K562 (cell line): Measurements from ENCODE around the gene PIEZO2. TPM values are rescaled to one million over a fixed set of nuclear protein-coding genes. Genes with fewer than 3 reads are reported as not detected.

Experiments used
- ATAC-seq: fragments of 200-7000 bp; cut with Tn5 transposase; 3 replicates; pipeline ENCODE4 v1.9.1; 2020; ENCODE audit warnings: moderate library complexity
- BruUV-seq: library from RNA; stranded (reverse); fragments of 400-500 nt; replicated peaks from 2 replicates; lab custom pipeline; 2021; lab: Mats Ljungman, UMichigan
- CTCF ChIA-PET: fragments of 300-600 bp; formaldehyde crosslinking; extraction: SDS; loops from one replicate; lab custom pipeline; 2021; ENCODE audit warnings: low intra/inter-chr PET ratio; lab: Yijun Ruan, JAX
- POLR2A ChIA-PET: fragments of 300-600, 350-650 bp; sonication (Branson Sonifier 250); formaldehyde crosslinking; extraction: SDS; loops from one replicate; lab custom pipeline; 2021; ENCODE audit warnings: antibody characterized with exemption, inconsistent platforms; lab: Yijun Ruan, JAX
- DNase-seq, 4 experiments: peaks; one replicate each; pipeline versions ENCODE4 v3.0.0 to v3.0.0-alpha.2; 2011 to 2018; ENCODE audit warnings: low spot score in 3 of 4, mixed read lengths in 3 of 4; ENCODE audit errors: extremely low read depth in 1 of 4
- FAIRE-seq: peaks from 2 replicates; lab custom pipeline; 2011; peaks lifted over from hg19 to GRCh38; lab: Jason Lieb, UNC
- H2AFZ ChIP-seq: 2 replicates; pipeline ENCODE4 v1.6.0; 2011; ENCODE audit warnings: low read depth, low read length, control low read depth, inconsistent platforms
- H3K27ac ChIP-seq: fragments of 200-600 bp; 3 replicates; pipeline ENCODE4 v1.8.0; 2011; ENCODE audit warnings: low read depth, mild to moderate bottlenecking, control low read depth, inconsistent platforms, low read length, moderate library complexity, mixed read lengths; ENCODE audit errors: extremely low read depth
- H3K27me3 ChIP-seq, 2 experiments: fragments of 300-600 bp in 1 of 2; 2 replicates in 1 of 2; 3 replicates in 1 of 2; pipeline versions ENCODE4 v1.6.0 to v1.8.0; 2011; ENCODE audit warnings: inconsistent platforms in 2 of 2, low read length in 2 of 2, mild to moderate bottlenecking in 1 of 2, mixed read lengths in 1 of 2, moderate library complexity in 1 of 2; ENCODE audit not compliant: control insufficient read depth in 2 of 2, insufficient read depth in 2 of 2
- H3K36me3 ChIP-seq: fragments of 300-600 bp; 3 replicates; pipeline ENCODE4 v1.8.0; 2011; ENCODE audit warnings: mild to moderate bottlenecking, low read length, inconsistent platforms; ENCODE audit not compliant: control insufficient read depth, insufficient read depth
- H3K4me1 ChIP-seq, 2 experiments: fragments of 200-600 bp in 1 of 2; replicated peaks in 1 of 2; 2 replicates in 1 of 2; 3 replicates in 1 of 2; pipeline versions ENCODE4 v1.5.1 to v1.8.0; 2011; ENCODE audit warnings: inconsistent platforms in 2 of 2, low read length in 2 of 2, mild to moderate bottlenecking in 1 of 2, mixed read lengths in 1 of 2, moderate library complexity in 1 of 2; ENCODE audit not compliant: control insufficient read depth in 2 of 2, insufficient read depth in 2 of 2
- H3K4me2 ChIP-seq: 2 replicates; pipeline ENCODE4 v1.6.1; 2011; ENCODE audit warnings: low read length, control low read depth, inconsistent platforms, mixed read lengths; ENCODE audit not compliant: insufficient read depth
- H3K4me3 ChIP-seq: fragments of 200-600 bp; sonication (generic), shearing (Covaris generic); 2 replicates; pipeline ENCODE4 v1.5.1; 2016; ENCODE audit warnings: control low read depth, inconsistent platforms
- H3K79me2 ChIP-seq: fragments of 200-600 bp; 3 replicates; pipeline ENCODE4 v1.8.0; 2011; ENCODE audit warnings: low read length, inconsistent platforms; ENCODE audit not compliant: control insufficient read depth, insufficient read depth
- H3K9ac ChIP-seq, 2 experiments: 2 replicates each; pipeline versions ENCODE4 v1.6.0 to v1.6.1; 2011; ENCODE audit warnings: low read depth in 2 of 2, low read length in 2 of 2, control low read depth in 1 of 2, inconsistent platforms in 1 of 2, mild to moderate bottlenecking in 1 of 2, mixed read lengths in 1 of 2; ENCODE audit not compliant: insufficient read depth in 1 of 2
- H3K9me1 ChIP-seq: one replicate; pipeline ENCODE4 v1.6.0; 2011; ENCODE audit warnings: inconsistent platforms, mild to moderate bottlenecking, low read length, moderate library complexity; ENCODE audit not compliant: control insufficient read depth, insufficient read depth
- H3K9me3 ChIP-seq: replicated peaks from 2 replicates; pipeline ENCODE4 v1.5.1; 2011; ENCODE audit warnings: low read depth, low read length, inconsistent platforms; ENCODE audit not compliant: control insufficient read depth, insufficient read depth
- H4K20me1 ChIP-seq: replicated peaks from 2 replicates; pipeline ENCODE4 v1.6.1; 2011; ENCODE audit warnings: low read length, inconsistent platforms, mixed read lengths; ENCODE audit not compliant: control insufficient read depth, insufficient read depth
- CCAR2 ChIP-seq: fragments of 200-400 bp; formaldehyde crosslinking; IDR thresholded peaks from 2 replicates; pipeline ENCODE4 v1.6.1; 2017; ENCODE audit warnings: mild to moderate bottlenecking, low read depth, low read length
- DLX4 ChIP-seq: fragments of 250-450 bp; sonication (Bioruptor Pico); IDR thresholded peaks from 2 replicates; pipeline ENCODE4 v1.6.1; 2021; ENCODE audit warnings: mild to moderate bottlenecking
- HDGF ChIP-seq: fragments of 450-650 bp; IDR thresholded peaks from 2 replicates; pipeline ENCODE4 v1.6.1; 2016
- NFIC ChIP-seq: fragments of 450-650 bp; IDR thresholded peaks from 2 replicates; pipeline ENCODE4 v1.6.1; 2017; ENCODE audit warnings: mild to moderate bottlenecking, inconsistent platforms
- SIX5 ChIP-seq, 2 experiments: IDR thresholded peaks; 2 replicates each; pipeline ENCODE4 v1.6.1; 2011; ENCODE audit warnings: low read length in 2 of 2, borderline replicate concordance in 1 of 2, low read depth in 1 of 2, mild to moderate bottlenecking in 1 of 2, moderate library complexity in 1 of 2; ENCODE audit not compliant: insufficient read depth in 1 of 2
- STAG1 ChIP-seq: sonication (generic); formaldehyde crosslinking; IDR thresholded peaks from 2 replicates; pipeline ENCODE4 v1.5.0; 2020; ENCODE audit warnings: missing genetic modification reagents, borderline replicate concordance
- ZC3H4 ChIP-seq: sonication (generic); formaldehyde crosslinking; IDR thresholded peaks from 2 replicates; pipeline ENCODE4 v1.9.0; 2021; ENCODE audit warnings: missing genetic modification reagents, borderline replicate concordance
- WGBS: fragments of 100-300 bp; shearing (Covaris generic); methylation state at CpG from one replicate; pipeline ENCODE4 v1.1.6; 2016; ENCODE audit warnings: low coverage, mixed read lengths; ENCODE audit not compliant: insufficient coverage; ENCODE audit errors: missing lambda C conversion rate; 5-methylcytosine and 5-hydroxymethylcytosine counted together
- in situ Hi-C: fragments of 300-500 bp; cut with MboI; formaldehyde crosslinking; loops from 4 replicates; pipeline ENCODE4 v1.15.0; 2018; ENCODE audit warnings: inconsistent platforms, mixed read lengths
- intact Hi-C: fragments of 100-400 bp; cut with micrococcal nuclease; formaldehyde crosslinking; loops from 2 replicates; pipeline ENCODE4 v1.14.2; 2022
- polyA plus RNA-seq, 8 experiments: library from polyadenylated mRNA; depleted of rRNA in 4 of 8; stranded (reverse) in 5 of 8; unstranded in 3 of 8; fragments of >200 nt; fragmentation: Nextera tagmentation in 2 of 8; fragmentation: Illumina TruSeq in 1 of 8; extraction: Ambion mirVana in 2 of 8; extraction: Trizol in 1 of 8; gene quantifications; 2 replicates each; pipeline versions ENCODE4 v1.2.1 to v1.2.3, GENCODE V29; 2011 to 2014; ENCODE audit warnings: inconsistent platforms in 1 of 8, missing spikeins in 1 of 8
- total RNA-seq, 7 experiments: library from RNA; depleted of rRNA in 6 of 7; stranded (reverse); fragments of >200 nt in 6 of 7; fragmentation: Illumina TruSeq in 2 of 7; extraction: Trizol in 2 of 7; gene quantifications; 2 replicates each; pipeline versions ENCODE4 v1.2.1 to v1.2.3, GENCODE V29; 2011 to 2021; ENCODE audit warnings: low replicate concordance in 1 of 7

The PIEZO2 gene
- total and polyA plus RNA-seq, 9 of the 15 experiments (the other 6 are each of a cell fraction or from before 2014, with no cell fraction given), result 0.54 to 4.1 (median 2.0) TPM

DNA sequence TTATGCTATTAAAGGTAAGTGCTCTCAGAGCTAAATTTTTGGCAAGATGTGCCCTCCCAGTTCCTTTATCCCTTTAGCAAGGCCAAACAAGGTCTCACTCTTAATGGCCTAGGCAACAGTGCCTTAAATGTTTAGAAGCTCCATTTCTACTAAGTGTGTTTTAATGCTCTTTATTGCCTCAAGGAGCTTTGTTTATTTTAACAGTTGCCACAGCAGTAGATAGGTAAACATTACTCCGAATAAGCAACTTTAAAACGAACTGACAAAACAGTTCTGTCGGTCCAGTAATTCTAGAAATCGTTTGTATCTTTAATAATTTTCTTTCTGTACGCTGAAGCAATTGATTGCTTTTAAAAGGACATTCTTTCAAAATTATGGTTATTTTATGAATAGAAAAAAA, 74.5 kb downstream of the PIEZO2 start:
- intact Hi-C loops, result no loop called here
- no TSS peak for BruUV-seq
- no peaks in the 10 kb centered on the region for H3K27me3 ChIP-seq
- no peaks in the 10 kb centered on the region for H3K9me1 ChIP-seq
- ATAC-seq (no peak), DNase-seq (no peak), FAIRE-seq (no peak)
- H3K4me3 ChIP-seq, result no peak overlapping the region
- H3K27ac ChIP-seq, result no peak overlapping the region
- H3K79me2 ChIP-seq, result no peaks in the 10 kb centered on the region
- no peaks in the 10 kb centered on the region for H3K4me1 ChIP-seq
- ChIA-PET CTCF (no interaction called here), POLR2A (no interaction called here)
- no peaks in the 10 kb centered on the region for H3K9me3 ChIP-seq
- no peaks in the 10 kb centered on the region for H3K36me3 ChIP-seq
- H3K9ac ChIP-seq, result no peak overlapping the region
- H4K20me1 ChIP-seq, result no peaks in the 10 kb centered on the region; the same call in 1 of the 2 replicates
- in situ Hi-C loops, result no loop called here
- H2AFZ ChIP-seq, result no peak overlapping the region
- no peak overlapping the region for H3K4me2 ChIP-seq
- no peak for TF ChIP-seq SIX5 (IDR thresholded peaks at IDR 0.05; ENCODE audit: borderline replicate concordance in 1 of 2, insufficient read depth in 1 of 2, low read depth in 1 of 2, low read length in 2 of 2)
- no peak for TF ChIP-seq STAG1
- TF ChIP-seq CCAR2, result no peak
- no peak for TF ChIP-seq NFIC
- TF ChIP-seq DLX4, result no peak
- TF ChIP-seq HDGF, result no peak
- no peak for TF ChIP-seq ZC3H4 (CRISPR knock-in tag)
- WGBS, result 0% methylated on average over 5 of the region's 5 CpGs
